Measurements from ENCODE around the gene PARD3B. TPM values are rescaled to one million over a fixed set of nuclear protein-coding genes. Genes with fewer than 3 reads are reported as not detected.

Gene PARD3B
- total and polyA plus RNA-seq, 10 of the 15 experiments (the other 5 are each of a cell fraction or from before 2014, with no cell fraction given), result 0.01 to 0.54 (median 0.07) TPM; not detected in 7

- 38% methylated on average over 1 of the region's 1 CpG for WGBS (ENCODE audit: insufficient coverage, insufficient replicate concordance, low lambda C conversion rate, missing lambda C conversion rate)
- no peak for FAIRE-seq
- TF ChIP-seq YY1 (IDR thresholded peaks at IDR 0.05; ENCODE audit: low read depth, low read length) (no peak), BCL11A (IDR thresholded peaks at IDR 0.05; ENCODE audit: low read depth, low read length) (no peak), POLR2A (IDR thresholded peaks at IDR 0.05; ENCODE audit: low read depth, low read length) (no peak), CHD1 (IDR thresholded peaks at IDR 0.05; ENCODE audit: low read depth, low read length) (no peak), HCFC1 (IDR thresholded peaks at IDR 0.05; ENCODE audit: low read length) (no peak), ZNF622 (IDR thresholded peaks at IDR 0.05) (no peak), CREM (IDR thresholded peaks at IDR 0.05; ENCODE audit: low read depth) (no peak), KAT2A (conservative IDR thresholded peaks at IDR 0.05; ENCODE audit: control insufficient read depth, low read depth, low read length) (no peak), FOXM1 (IDR thresholded peaks at IDR 0.05; ENCODE audit: low read depth, low read length) (no peak)
Measured at GRCh38 chr2:204738721-204739120, 193.4 kb downstream of the PARD3B start.

GRCh38 chr2:204743393-204743960 is 198.2 kb downstream of the PARD3B start:
- WGBS (ENCODE audit: insufficient coverage, insufficient replicate concordance, low lambda C conversion rate, missing lambda C conversion rate), result 0% methylated on average over 2 of the region's 2 CpGs
- H3K9me3 ChIP-seq (replicated peaks; ENCODE audit: control insufficient read depth, insufficient read depth, low read length), result no peaks in the 10 kb centered on the region
- no peak overlapping the region for H3K4me3 ChIP-seq
- no peaks in the 10 kb centered on the region for H3K36me3 ChIP-seq (ENCODE audit: control insufficient read depth in 2 of 2, insufficient read depth in 2 of 2, low read length in 1 of 2)
- no peak overlapping the region for H2AFZ ChIP-seq (ENCODE audit: control insufficient read depth, low read depth, low read length)
- FAIRE-seq (no peak), DNase-seq (ENCODE audit: low read depth, low spot score) (no peak), ATAC-seq (no peak)
- H3K27me3 ChIP-seq (replicated peaks in 1 of 2; ENCODE audit: control insufficient read depth in 2 of 2, insufficient read depth in 2 of 2, low read length in 1 of 2), result no peaks in the 10 kb centered on the region
- no peak overlapping the region for H3K9ac ChIP-seq (ENCODE audit: control insufficient read depth, insufficient read depth, low read length)
- in situ Hi-C loops (cut with MboI) (no loop called here), intact Hi-C loops (cut with micrococcal nuclease; ENCODE audit: unreplicated experiment) (no loop called here)
- no peak overlapping the region for H3K4me2 ChIP-seq (ENCODE audit: control insufficient read depth, insufficient read depth)
- BruUV-seq (replicated peaks), result no TSS peak
- POLR2A ChIA-PET, result no interaction called here
- no peaks in the 10 kb centered on the region for H3K79me2 ChIP-seq (ENCODE audit: control insufficient read depth, insufficient read depth, low read length)
- H3K27ac ChIP-seq (ENCODE audit: control insufficient read depth, insufficient read depth), result no peak overlapping the region
- SMC1A ChIA-PET (ENCODE audit: uncharacterized antibody, unreplicated experiment), result no interaction called here
- no peaks in the 10 kb centered on the region for H4K20me1 ChIP-seq (ENCODE audit: control insufficient read depth, insufficient read depth)
- CTCF ChIA-PET, result interaction anchor here (1.0 kb wide), 1 partner anchor 11 kb away, joined by 3 read pairs; no protein-coding TSS in a partner anchor
- no peaks in the 10 kb centered on the region for H3K4me1 ChIP-seq (ENCODE audit: control insufficient read depth, insufficient read depth, low read length)
- RAD21 ChIA-PET (ENCODE audit: unreplicated experiment), result no interaction called here
- TF ChIP-seq NRF1 (conservative IDR thresholded peaks at IDR 0.05; ENCODE audit: low read depth, low read length), result no peak
- no peak for TF ChIP-seq PRDM15 (CRISPR knock-in tag; IDR thresholded peaks at IDR 0.05)
- no peak for TF ChIP-seq MEF2B (IDR thresholded peaks at IDR 0.05; ENCODE audit: partially characterized antibody, poor library complexity, severe bottlenecking)
- no peak for TF ChIP-seq HDGF (IDR thresholded peaks at IDR 0.05)

More at GRCh38 chr2:204738721-204739120, 193.4 kb downstream of the PARD3B start:
- in situ Hi-C loops (cut with MboI) (no loop called here), intact Hi-C loops (cut with micrococcal nuclease; ENCODE audit: unreplicated experiment) (no loop called here)
- Histone ChIP-seq H3K9ac (ENCODE audit: control insufficient read depth, insufficient read depth, low read length) (no peak overlapping the region), H3K4me2 (ENCODE audit: control insufficient read depth, insufficient read depth) (no peak overlapping the region), H3K36me3 (ENCODE audit: control insufficient read depth in 2 of 2, insufficient read depth in 2 of 2, low read length in 1 of 2) (no peaks in the 10 kb centered on the region), H3K27me3 (replicated peaks in 1 of 2; ENCODE audit: control insufficient read depth in 2 of 2, insufficient read depth in 2 of 2, low read length in 1 of 2) (no peaks in the 10 kb centered on the region), H2AFZ (ENCODE audit: control insufficient read depth, low read depth, low read length) (no peak overlapping the region), H3K27ac (ENCODE audit: control insufficient read depth, insufficient read depth) (no peak overlapping the region), H3K9me3 (replicated peaks; ENCODE audit: control insufficient read depth, insufficient read depth, low read length) (no peaks in the 10 kb centered on the region), H3K4me1 (ENCODE audit: control insufficient read depth, insufficient read depth, low read length) (no peaks in the 10 kb centered on the region), H3K79me2 (ENCODE audit: control insufficient read depth, insufficient read depth, low read length) (no peaks in the 10 kb centered on the region), H4K20me1 (ENCODE audit: control insufficient read depth, insufficient read depth) (no peaks in the 10 kb centered on the region), H3K4me3 (no peak overlapping the region)
- no TSS peak for BruUV-seq (replicated peaks)
- DNase-seq (ENCODE audit: low read depth, low spot score) (no peak), ATAC-seq (no peak)
- SMC1A ChIA-PET (ENCODE audit: uncharacterized antibody, unreplicated experiment), result no interaction called here
- CTCF ChIA-PET, result no interaction called here
- POLR2A ChIA-PET, result no interaction called here
- RAD21 ChIA-PET (ENCODE audit: unreplicated experiment), result no interaction called here
